Sigmoid colon (tissue), 7 donors: ENCODE measurements around the gene MTR. TPM values are rescaled to one million over a fixed set of nuclear protein-coding genes. Genes with fewer than 3 reads are reported as not detected.

Experiments
- DNase-seq: peaks from one replicate; pipeline ENCODE4 v3.0.0-alpha.2; 2019
- H3K27ac ChIP-seq, 4 donors: fragments of 200-600 bp; sonication (generic); one replicate each; pipeline ENCODE4 v1.5.1; 2016 to 2019; ENCODE audit warnings: mild to moderate bottlenecking in 1 of 4
- H3K27me3 ChIP-seq, 3 donors: fragments of 200-600 bp; sonication (generic); one replicate each; pipeline ENCODE4 v1.5.1; 2019; ENCODE audit warnings: mild to moderate bottlenecking in 1 of 3
- H3K36me3 ChIP-seq, 4 donors: fragments of 200-600 bp; sonication (generic); one replicate each; pipeline ENCODE4 v1.5.1; 2016 to 2019
- H3K4me1 ChIP-seq, 4 donors: fragments of 200-600 bp; sonication (generic); one replicate each; pipeline ENCODE4 v1.5.1; 2017 to 2019
- H3K4me3 ChIP-seq, 4 donors: fragments of 200-600 bp; sonication (generic); one replicate each; pipeline ENCODE4 v1.5.1; 2017 to 2019; ENCODE audit warnings: mild to moderate bottlenecking in 2 of 4, moderate library complexity in 1 of 4
- H3K9me3 ChIP-seq, 4 donors: fragments of 200-600 bp in 3 of 4; sonication (generic) in 3 of 4; one replicate each; pipeline versions ENCODE4 v1.5.1 to v1.6.1; 2013 to 2019
- CTCF ChIP-seq, 4 experiments: fragments of 450-650 bp in 3 of 4; fragments of 200-600 bp in 1 of 4; IDR thresholded peaks; one replicate each; pipeline ENCODE4 v1.5.1; 2016 to 2019; ENCODE audit warnings: antibody characterized with exemption in 4 of 4, mild to moderate bottlenecking in 3 of 4, moderate library complexity in 2 of 4
- EP300 ChIP-seq, 4 donors: sonication (generic); formaldehyde crosslinking; IDR thresholded peaks; one replicate each; pipeline ENCODE4 v1.6.1; 2017; ENCODE audit warnings: antibody characterized with exemption in 4 of 4
- POLR2A ChIP-seq, 2 donors: fragments of 450-650 bp; IDR thresholded peaks; one replicate each; pipeline ENCODE4 v1.6.1; 2016; ENCODE audit warnings: antibody characterized with exemption in 2 of 2, mild to moderate bottlenecking in 2 of 2, moderate library complexity in 2 of 2
- POLR2AphosphoS5 ChIP-seq, 4 donors: sonication (generic); formaldehyde crosslinking; IDR thresholded peaks; one replicate each; pipeline ENCODE4 v1.6.1; 2017; ENCODE audit warnings: antibody characterized with exemption in 4 of 4
- WGBS, 2 donors: extraction: QIAGEN DNeasy Blood & Tissue Kit; methylation state at CpG; one replicate each; pipeline ENCODE4 v1.1.7; 2013; 5-methylcytosine and 5-hydroxymethylcytosine counted together
- intact Hi-C: fragments of 100-400 bp; cut with DNase I; formaldehyde crosslinking; loops from one replicate; pipeline ENCODE4 v1.15.1; 2023
- polyA plus RNA-seq, 3 donors: library from polyadenylated mRNA; stranded (reverse); fragments of 200-250 nt; gene quantifications; one replicate each; pipeline ENCODE4 v1.2.3, GENCODE V29; 2013
- total RNA-seq, 4 donors: library from RNA; depleted of rRNA; stranded (reverse); fragments of >200 nt; gene quantifications; one replicate each; pipeline ENCODE4 v1.1.0, GENCODE V29; 2016
- donor health status: healthy with polysubstance abuse.
- donor health status: Bipolar disorder and iron deficiency.
- donor health status: healthy.

Gene MTR
- total and polyA plus RNA-seq, 7 donors = 1.2 to 38.4 (median 28.2) TPM

- DNase-seq = no peak
- Histone ChIP-seq H3K4me1 (peaks cover 0 to 9% (median 2%) of the 10 kb centered on the region in 4 donors), H3K9me3 (no peaks in the 10 kb centered on the region), H3K36me3 (no peaks in the 10 kb centered on the region), H3K4me3 (no peak overlapping the region), H3K27me3 (no peaks in the 10 kb centered on the region), H3K27ac (no peak overlapping the region)
- intact Hi-C loops = no loop called here
- TF ChIP-seq POLR2AphosphoS5 (IDR thresholded peaks at IDR 0.05) (no peak), EP300 (IDR thresholded peaks at IDR 0.05) (no peak), POLR2A (IDR thresholded peaks at IDR 0.05) (no peak), CTCF (IDR thresholded peaks at IDR 0.05) (no peak)
Measured at GRCh38 chr1:236942431-236942830, 147.3 kb downstream of the MTR start.

GRCh38 chr1:236944556-236944955, 149.5 kb downstream of the MTR start:
- H3K27me3 ChIP-seq = no peaks in the 10 kb centered on the region

GRCh38 chr1:236945002-236945401, 149.9 kb downstream of the MTR start:
- intact Hi-C loops = no loop called here
- Histone ChIP-seq H3K27ac (no peak overlapping the region), H3K4me1 (no peaks in the 10 kb centered on the region), H3K27me3 (no peaks in the 10 kb centered on the region), H3K9me3 (no peaks in the 10 kb centered on the region), H3K4me3 (no peak overlapping the region), H3K36me3 (no peaks in the 10 kb centered on the region)
- WGBS, 2 donors = 90 to 92% methylated on average over 3 of the region's 3 CpGs
- DNase-seq = no peak
- no peak for TF ChIP-seq POLR2A (IDR thresholded peaks at IDR 0.05)
- TF ChIP-seq EP300 (IDR thresholded peaks at IDR 0.05) = no peak
- TF ChIP-seq POLR2AphosphoS5 (IDR thresholded peaks at IDR 0.05) = no peak
- TF ChIP-seq CTCF (IDR thresholded peaks at IDR 0.05) = no peak

More at GRCh38 chr1:236944556-236944955, 149.5 kb downstream of the MTR start:
- WGBS, 2 donors = 75 to 86% methylated on average over 2 of the region's 2 CpGs
- no peak overlapping the region for H3K27ac ChIP-seq
- intact Hi-C loops = no loop called here
- H3K9me3 ChIP-seq = no peaks in the 10 kb centered on the region
- no peak for TF ChIP-seq POLR2A (IDR thresholded peaks at IDR 0.05)
- no peak for TF ChIP-seq EP300 (IDR thresholded peaks at IDR 0.05)
- TF ChIP-seq POLR2AphosphoS5 (IDR thresholded peaks at IDR 0.05) = no peak
- no peak for TF ChIP-seq CTCF (IDR thresholded peaks at IDR 0.05)
- H3K4me3 ChIP-seq = no peak overlapping the region
- no peaks in the 10 kb centered on the region for H3K36me3 ChIP-seq
- H3K4me1 ChIP-seq = no peaks in the 10 kb centered on the region
- no peak for DNase-seq

- DNase-seq = no peak
- no peak overlapping the region for H3K27ac ChIP-seq
- intact Hi-C loops = no loop called here
Measured at GRCh38 chr1:236947794-236948193, 152.7 kb downstream of the MTR start.

More at GRCh38 chr1:236947794-236948193, 152.7 kb downstream of the MTR start:
- Histone ChIP-seq H3K4me3 (no peak overlapping the region), H3K27me3 (no peaks in the 10 kb centered on the region), H3K36me3 (no peaks in the 10 kb centered on the region), H3K4me1 (peaks cover 0 to 10% (median 9%) of the 10 kb centered on the region in 4 donors), H3K9me3 (no peaks in the 10 kb centered on the region)
- TF ChIP-seq CTCF (IDR thresholded peaks at IDR 0.05) (no peak), EP300 (IDR thresholded peaks at IDR 0.05) (no peak), POLR2A (IDR thresholded peaks at IDR 0.05) (no peak), POLR2AphosphoS5 (IDR thresholded peaks at IDR 0.05) (no peak)
- 59 to 68% methylated on average over 8 of the region's 8 CpGs for WGBS, 2 donors
